Measurements from ENCODE around the gene PDE8B.
A peak's percentile ranks its signal among the peaks of the same experiment; 100 is the strongest.

The PDE8B gene

GRCh38 chr5:77443670-77444069 is 233.2 kb downstream of the PDE8B start:
- TF ChIP-seq SNAI2 (CRISPR knock-in tag; IDR thresholded peaks at IDR 0.05), result no peak
- TF ChIP-seq TOX (CRISPR knock-in tag; IDR thresholded peaks at IDR 0.05; ENCODE audit: borderline replicate concordance), result no peak
- TF ChIP-seq CREB5 (CRISPR knock-in tag; IDR thresholded peaks at IDR 0.05; ENCODE audit: low read depth), result no peak
- no peak for TF ChIP-seq ZNF8 (CRISPR knock-in tag; IDR thresholded peaks at IDR 0.05)
- no peak for TF ChIP-seq ZFP3 (CRISPR knock-in tag; IDR thresholded peaks at IDR 0.05)
- no peak for TF ChIP-seq ZC3H10 (CRISPR knock-in tag; IDR thresholded peaks at IDR 0.05)
- TF ChIP-seq RARB (CRISPR knock-in tag; IDR thresholded peaks at IDR 0.05), result no peak

GRCh38 chr5:77444356-77444755 is 233.9 kb downstream of the PDE8B start:
- no peak for TF ChIP-seq ZNF8 (CRISPR knock-in tag; IDR thresholded peaks at IDR 0.05)
- no peak for TF ChIP-seq OSR1 (CRISPR knock-in tag; IDR thresholded peaks at IDR 0.05)
- no peak for TF ChIP-seq ZNF70 (CRISPR knock-in tag; IDR thresholded peaks at IDR 0.05)
- TF ChIP-seq ZFP30 (CRISPR knock-in tag; IDR thresholded peaks at IDR 0.05), result no peak
- no peak for TF ChIP-seq POU6F1 (CRISPR knock-in tag; IDR thresholded peaks at IDR 0.05; ENCODE audit: borderline replicate concordance, low read depth)
- no peak for TF ChIP-seq TSHZ2 (CRISPR knock-in tag; IDR thresholded peaks at IDR 0.05)
- no peak for TF ChIP-seq GLIS3 (CRISPR knock-in tag; IDR thresholded peaks at IDR 0.05)
- no peak for TF ChIP-seq BACH2 (CRISPR knock-in tag; IDR thresholded peaks at IDR 0.05; ENCODE audit: borderline replicate concordance)
- TF ChIP-seq PPARA (CRISPR knock-in tag; IDR thresholded peaks at IDR 0.05; ENCODE audit: borderline replicate concordance), result no peak
- TF ChIP-seq ZC3H10 (CRISPR knock-in tag; IDR thresholded peaks at IDR 0.05), result no peak
- TF ChIP-seq ISL1 (CRISPR knock-in tag; IDR thresholded peaks at IDR 0.05), result no peak
- TF ChIP-seq ARNTL (CRISPR knock-in tag; IDR thresholded peaks at IDR 0.05; ENCODE audit: borderline replicate concordance, low read depth), result no peak
- TF ChIP-seq SNAI2 (CRISPR knock-in tag; IDR thresholded peaks at IDR 0.05), result no peak
- no peak for TF ChIP-seq TOX (CRISPR knock-in tag; IDR thresholded peaks at IDR 0.05; ENCODE audit: borderline replicate concordance)
- TF ChIP-seq RARB (CRISPR knock-in tag; IDR thresholded peaks at IDR 0.05), result no peak
- TF ChIP-seq CSRNP3 (CRISPR knock-in tag; IDR thresholded peaks at IDR 0.05), result no peak
- no peak for TF ChIP-seq ZFP3 (CRISPR knock-in tag; IDR thresholded peaks at IDR 0.05)
- TF ChIP-seq ESRRG (CRISPR knock-in tag; IDR thresholded peaks at IDR 0.05), result no peak
- TF ChIP-seq CSDC2 (CRISPR knock-in tag; IDR thresholded peaks at IDR 0.05), result no peak
- TF ChIP-seq TCF4 (CRISPR knock-in tag; IDR thresholded peaks at IDR 0.05; ENCODE audit: borderline replicate concordance), result no peak

More at GRCh38 chr5:77443670-77444069, 233.2 kb downstream of the PDE8B start:
- no peak for ATAC-seq

GRCh38 chr5:77448831-77449230 is 238.4 kb downstream of the PDE8B start:
- ATAC-seq, result no peak
- no peak for TF ChIP-seq ISL1 (CRISPR knock-in tag; IDR thresholded peaks at IDR 0.05)
- TF ChIP-seq CREB5 (CRISPR knock-in tag; IDR thresholded peaks at IDR 0.05; ENCODE audit: low read depth), result no peak
- TF ChIP-seq TOX (CRISPR knock-in tag; IDR thresholded peaks at IDR 0.05; ENCODE audit: borderline replicate concordance), result no peak
- no peak for TF ChIP-seq TSHZ2 (CRISPR knock-in tag; IDR thresholded peaks at IDR 0.05)
- no peak for TF ChIP-seq PPARA (CRISPR knock-in tag; IDR thresholded peaks at IDR 0.05; ENCODE audit: borderline replicate concordance)
- TF ChIP-seq OSR1 (CRISPR knock-in tag; IDR thresholded peaks at IDR 0.05), result no peak
- TF ChIP-seq BACH2 (CRISPR knock-in tag; IDR thresholded peaks at IDR 0.05; ENCODE audit: borderline replicate concordance), result no peak
- TF ChIP-seq SNAI2 (CRISPR knock-in tag; IDR thresholded peaks at IDR 0.05), result no peak
- no peak for TF ChIP-seq POU6F1 (CRISPR knock-in tag; IDR thresholded peaks at IDR 0.05; ENCODE audit: borderline replicate concordance, low read depth)
- no peak for TF ChIP-seq RARB (CRISPR knock-in tag; IDR thresholded peaks at IDR 0.05)
- TF ChIP-seq ARNTL (CRISPR knock-in tag; IDR thresholded peaks at IDR 0.05; ENCODE audit: borderline replicate concordance, low read depth), result no peak
- no peak for TF ChIP-seq ZNF565 (CRISPR knock-in tag; conservative IDR thresholded peaks at IDR 0.05; ENCODE audit: low read depth)
- TF ChIP-seq ZNF70 (CRISPR knock-in tag; IDR thresholded peaks at IDR 0.05), result no peak
- TF ChIP-seq ESRRG (CRISPR knock-in tag; IDR thresholded peaks at IDR 0.05), result no peak
- TF ChIP-seq ZFP3 (CRISPR knock-in tag; IDR thresholded peaks at IDR 0.05), result no peak
- TF ChIP-seq ZFP30 (CRISPR knock-in tag; IDR thresholded peaks at IDR 0.05), result no peak
- TF ChIP-seq CSDC2 (CRISPR knock-in tag; IDR thresholded peaks at IDR 0.05), result no peak

More at GRCh38 chr5:77444356-77444755, 233.9 kb downstream of the PDE8B start:
- ATAC-seq, result peak; percentile 61; the same call in 2 of the 3 replicates
